Ascending aorta (tissue), 2 donors: ENCODE measurements around the gene NAGPA. TPM values are rescaled to one million over a fixed set of nuclear protein-coding genes. Genes with fewer than 3 reads are reported as not detected.

Experiments
- DNase-seq, 2 donors: peaks; one replicate each; pipeline ENCODE4 v3.0.0-alpha.2; 2019; ENCODE audit warnings: low spot score in 2 of 2
- H3K27ac ChIP-seq, 2 donors: fragments of 200-600 bp; sonication (generic); one replicate each; pipeline ENCODE4 v1.5.1; 2016 to 2017; ENCODE audit warnings: mild to moderate bottlenecking in 1 of 2
- H3K27me3 ChIP-seq: fragments of 200-600 bp; sonication (generic); one replicate; pipeline ENCODE4 v1.5.1; 2017
- H3K36me3 ChIP-seq, 2 donors: fragments of 200-600 bp; sonication (generic); one replicate each; pipeline ENCODE4 v1.5.1; 2016
- H3K4me1 ChIP-seq, 2 donors: fragments of 200-600 bp; sonication (generic); one replicate each; pipeline ENCODE4 v1.5.1; 2016 to 2017; ENCODE audit warnings: mild to moderate bottlenecking in 1 of 2
- H3K4me3 ChIP-seq, 2 donors: fragments of 200-600 bp; sonication (generic); one replicate each; pipeline ENCODE4 v1.5.1; 2016 to 2017; ENCODE audit warnings: mild to moderate bottlenecking in 1 of 2
- H3K9me3 ChIP-seq, 2 donors: fragments of 200-600 bp; sonication (generic); one replicate each; pipeline ENCODE4 v1.5.1; 2016
- intact Hi-C: fragments of 100-400 bp; cut with DNase I; formaldehyde crosslinking; loops from one replicate; pipeline ENCODE4 v1.15.1; 2023
- total RNA-seq: library from RNA; depleted of rRNA; stranded (reverse); fragments of >200 nt; gene quantifications from one replicate; pipeline ENCODE4 v1.1.0, GENCODE V29; 2016
- TF ChIP-seq, protein P1 (sequence below), 3 experiments: fragments of 200-600 bp in 2 of 3; fragments of 450-650 bp in 1 of 3; sonication (generic) in 2 of 3; IDR thresholded peaks; one replicate each; pipeline ENCODE4 v1.5.1; 2016 to 2019; ENCODE audit warnings: antibody characterized with exemption in 3 of 3, mild to moderate bottlenecking in 1 of 3, moderate library complexity in 1 of 3

NAGPA gene
- total RNA-seq, 1 donor from 2014 or later, result 23.0 TPM

DNA sequence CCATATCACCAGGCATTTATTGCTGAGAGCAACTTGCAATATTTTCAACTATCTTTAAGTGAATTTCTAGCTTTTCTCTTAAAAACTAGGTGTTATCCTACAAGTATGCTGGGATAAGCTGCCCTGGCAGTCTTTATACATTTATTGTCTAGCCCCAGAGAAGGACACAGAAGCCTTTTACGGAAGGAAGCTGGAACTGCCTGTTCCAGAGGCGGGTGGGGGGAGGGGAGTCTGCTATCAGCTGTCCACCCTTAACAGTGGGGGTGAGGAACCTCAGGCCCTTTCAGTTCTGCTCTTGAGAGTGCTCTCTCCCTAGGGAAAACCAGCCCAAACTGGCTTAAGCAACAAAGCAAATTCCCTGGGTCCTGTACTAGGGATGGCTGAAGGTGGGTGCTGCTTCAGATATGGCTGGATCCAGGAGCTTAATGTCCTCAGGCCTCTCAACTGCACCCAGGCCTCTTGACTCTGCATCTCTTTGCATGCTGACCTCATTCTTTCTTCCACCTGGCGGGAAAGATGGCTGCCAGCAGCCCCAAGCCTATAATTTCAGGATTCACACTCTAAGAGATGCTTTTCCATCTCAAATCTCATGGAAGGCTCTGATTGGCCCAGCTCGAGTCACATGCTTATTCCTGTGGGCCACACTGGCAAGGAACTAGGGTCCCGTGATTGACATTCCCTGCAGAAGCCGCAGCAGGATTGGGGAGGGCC lies 16.6 kb downstream of the NAGPA start:
- Histone ChIP-seq H3K27me3 (no peaks in the 10 kb centered on the region), H3K27ac (no peak overlapping the region), H3K4me3 (no peak overlapping the region), H3K4me1 (no peaks in the 10 kb centered on the region), H3K36me3 (no peaks in the 10 kb centered on the region), H3K9me3 (no peaks in the 10 kb centered on the region)
- DNase-seq, result no peak
- TF ChIP-seq, protein P1, sequence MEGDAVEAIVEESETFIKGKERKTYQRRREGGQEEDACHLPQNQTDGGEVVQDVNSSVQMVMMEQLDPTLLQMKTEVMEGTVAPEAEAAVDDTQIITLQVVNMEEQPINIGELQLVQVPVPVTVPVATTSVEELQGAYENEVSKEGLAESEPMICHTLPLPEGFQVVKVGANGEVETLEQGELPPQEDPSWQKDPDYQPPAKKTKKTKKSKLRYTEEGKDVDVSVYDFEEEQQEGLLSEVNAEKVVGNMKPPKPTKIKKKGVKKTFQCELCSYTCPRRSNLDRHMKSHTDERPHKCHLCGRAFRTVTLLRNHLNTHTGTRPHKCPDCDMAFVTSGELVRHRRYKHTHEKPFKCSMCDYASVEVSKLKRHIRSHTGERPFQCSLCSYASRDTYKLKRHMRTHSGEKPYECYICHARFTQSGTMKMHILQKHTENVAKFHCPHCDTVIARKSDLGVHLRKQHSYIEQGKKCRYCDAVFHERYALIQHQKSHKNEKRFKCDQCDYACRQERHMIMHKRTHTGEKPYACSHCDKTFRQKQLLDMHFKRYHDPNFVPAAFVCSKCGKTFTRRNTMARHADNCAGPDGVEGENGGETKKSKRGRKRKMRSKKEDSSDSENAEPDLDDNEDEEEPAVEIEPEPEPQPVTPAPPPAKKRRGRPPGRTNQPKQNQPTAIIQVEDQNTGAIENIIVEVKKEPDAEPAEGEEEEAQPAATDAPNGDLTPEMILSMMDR (IDR thresholded peaks at IDR 0.05), result no peak
- intact Hi-C loops, result no loop called here

DNA sequence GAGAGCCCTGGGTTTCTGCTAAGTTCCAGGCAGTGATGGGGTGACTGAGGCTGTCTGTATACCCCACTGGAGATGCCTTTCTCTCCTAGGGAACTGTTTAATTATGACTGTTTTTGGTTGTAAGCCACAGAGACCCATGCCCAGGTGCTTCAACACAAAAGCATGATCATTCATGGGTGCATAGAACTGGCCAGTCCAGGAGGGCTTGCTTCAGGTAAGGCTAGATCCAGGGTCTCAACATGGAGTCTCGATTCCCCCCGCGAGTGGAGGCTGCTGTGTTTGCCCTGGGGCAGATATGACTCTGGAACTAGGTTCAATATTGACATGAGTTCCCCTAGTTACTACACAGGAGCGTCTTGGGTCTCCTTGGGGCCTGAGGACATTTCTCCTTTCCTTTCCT lies 17.8 kb downstream of the NAGPA start:
- intact Hi-C loops, result no loop called here
- Histone ChIP-seq H3K27ac (no peak overlapping the region), H3K36me3 (no peaks in the 10 kb centered on the region), H3K4me1 (no peaks in the 10 kb centered on the region), H3K27me3 (no peaks in the 10 kb centered on the region), H3K4me3 (no peak overlapping the region), H3K9me3 (no peaks in the 10 kb centered on the region)
- DNase-seq, result no peak
- TF ChIP-seq, protein P1 (IDR thresholded peaks at IDR 0.05), result no peak

DNA sequence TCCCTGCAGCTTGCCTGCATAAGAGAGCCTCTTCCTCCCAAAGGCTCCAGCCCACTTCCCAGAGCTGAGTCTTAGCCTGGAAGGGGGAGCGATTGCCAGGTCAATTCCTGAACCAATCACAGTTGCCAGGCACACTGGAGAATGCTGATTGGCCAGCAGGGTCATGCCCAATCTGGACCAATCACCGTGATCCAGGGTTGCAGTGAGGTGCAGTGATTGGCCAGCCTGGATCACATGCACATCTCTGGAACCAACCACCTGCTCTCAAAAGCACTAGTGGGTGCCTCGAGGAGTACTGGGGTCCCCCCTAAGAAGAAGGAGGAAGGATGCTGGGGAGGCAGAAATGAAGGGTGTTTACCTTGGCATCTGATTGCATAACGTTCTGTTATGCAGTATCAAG lies 18.4 kb downstream of the NAGPA start:
- Histone ChIP-seq H3K4me1 (no peaks in the 10 kb centered on the region), H3K27ac (no peak overlapping the region), H3K4me3 (no peak overlapping the region), H3K36me3 (no peaks in the 10 kb centered on the region), H3K9me3 (no peaks in the 10 kb centered on the region), H3K27me3 (no peaks in the 10 kb centered on the region)
- TF ChIP-seq, protein P1 (IDR thresholded peaks at IDR 0.05), result no peak
- DNase-seq, result no peak
- intact Hi-C loops, result no loop called here

DNA sequence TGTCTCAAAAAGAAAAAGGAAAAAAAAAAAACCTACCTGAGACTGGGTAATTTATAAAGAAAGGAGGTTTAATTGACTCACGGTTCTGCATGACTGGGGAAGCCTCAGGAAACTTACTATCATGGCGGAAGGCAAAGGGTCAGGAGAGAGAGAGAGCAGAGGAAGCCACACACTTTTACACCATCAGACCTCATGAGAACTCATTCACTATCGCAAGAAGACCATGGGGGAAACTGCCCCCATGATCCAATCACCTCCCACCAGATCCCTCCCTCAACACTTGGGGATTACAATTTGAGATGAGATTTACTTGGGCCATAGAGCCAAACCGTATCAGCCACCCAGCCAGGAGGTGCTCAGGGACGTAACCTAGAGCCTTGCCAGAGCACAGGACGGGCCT lies 20.8 kb downstream of the NAGPA start:
- no peak overlapping the region for H3K27ac ChIP-seq
- intact Hi-C loops, result no loop called here
- H3K36me3 ChIP-seq, result no peaks in the 10 kb centered on the region
- H3K4me1 ChIP-seq, result no peaks in the 10 kb centered on the region
- TF ChIP-seq, protein P1 (IDR thresholded peaks at IDR 0.05), result no peak
- no peaks in the 10 kb centered on the region for H3K27me3 ChIP-seq
- H3K4me3 ChIP-seq, result no peak overlapping the region
- no peak for DNase-seq
- no peaks in the 10 kb centered on the region for H3K9me3 ChIP-seq

DNA sequence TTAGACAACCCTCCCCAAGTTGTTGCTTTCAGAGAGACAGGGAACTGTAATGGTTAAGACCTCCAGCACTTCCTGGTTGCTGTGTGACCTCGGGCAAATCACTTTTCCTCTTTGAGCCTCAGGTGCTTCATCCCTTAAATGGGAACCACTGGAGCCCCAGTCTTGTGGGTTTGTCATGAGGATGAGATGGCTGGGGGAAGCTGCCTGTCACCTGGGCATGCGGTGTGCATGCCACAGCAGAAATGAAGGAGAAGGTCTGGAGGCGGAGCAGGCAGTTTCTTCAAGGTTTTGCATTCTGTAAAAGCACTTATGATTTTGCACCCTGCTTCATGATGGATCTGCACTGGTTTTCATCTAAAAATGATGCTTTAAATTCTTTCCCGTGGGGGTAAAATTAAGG lies 22.1 kb downstream of the NAGPA start:
- intact Hi-C loops, result no loop called here
- Histone ChIP-seq H3K36me3 (no peaks in the 10 kb centered on the region), H3K4me3 (no peak overlapping the region), H3K27me3 (no peaks in the 10 kb centered on the region), H3K27ac (no peak overlapping the region), H3K4me1 (no peaks in the 10 kb centered on the region), H3K9me3 (no peaks in the 10 kb centered on the region)
- DNase-seq, result no peak
- TF ChIP-seq, protein P1 (IDR thresholded peaks at IDR 0.05), result no peak
